HUES6 (cell line): Measurements from ENCODE around the gene PDPK1.

Experiments used
- H3K27ac ChIP-seq: 2 replicates; pipeline ENCODE4 v1.7.0; 2013; ENCODE audit warnings: low read depth, mild to moderate bottlenecking, low read length, inconsistent platforms
- H3K27me3 ChIP-seq: 2 replicates; pipeline ENCODE4 v1.6.1; 2013; ENCODE audit warnings: low read length; ENCODE audit not compliant: control insufficient read depth, insufficient read depth
- H3K36me3 ChIP-seq: 2 replicates; pipeline ENCODE4 v1.6.1; 2013; ENCODE audit warnings: low read length; ENCODE audit not compliant: control insufficient read depth, insufficient read depth
- H3K4me1 ChIP-seq: 2 replicates; pipeline ENCODE4 v1.6.1; 2013; ENCODE audit warnings: low read length; ENCODE audit not compliant: control insufficient read depth, insufficient read depth
- H3K4me3 ChIP-seq: 2 replicates; pipeline ENCODE4 v1.5.1; 2013; ENCODE audit warnings: low read depth, low read length
- H3K9ac ChIP-seq: one replicate; pipeline ENCODE4 v1.6.1; 2013; ENCODE audit warnings: mild to moderate bottlenecking, low read length
- H3K9me3 ChIP-seq: 2 replicates; pipeline ENCODE4 v1.6.1; 2013; ENCODE audit warnings: low read depth, low read length; ENCODE audit not compliant: control insufficient read depth, insufficient read depth

PDPK1 gene

GRCh38 chr16:2517954-2518605 is 19.7 kb upstream of the PDPK1 start:
- peaks cover 15% of the 10 kb centered on the region for H3K4me1 ChIP-seq
- no peak overlapping the region for H3K27ac ChIP-seq
- no peak overlapping the region for H3K9ac ChIP-seq
- H3K36me3 ChIP-seq = peaks cover 1% of the 10 kb centered on the region
- no peak overlapping the region for H3K4me3 ChIP-seq
- H3K9me3 ChIP-seq = no peaks in the 10 kb centered on the region
- H3K27me3 ChIP-seq = no peaks in the 10 kb centered on the region

- Histone ChIP-seq H3K36me3 (peaks cover 11% of the 10 kb centered on the region), H3K27me3 (no peaks in the 10 kb centered on the region), H3K4me3 (no peak overlapping the region), H3K9me3 (no peaks in the 10 kb centered on the region), H3K4me1 (peaks cover 13% of the 10 kb centered on the region), H3K27ac (no peak overlapping the region), H3K9ac (no peak overlapping the region)
Observed at GRCh38 chr16:2518823-2519710, 18.8 kb upstream of the PDPK1 start.

GRCh38 chr16:2519711-2520080 is 18.1 kb upstream of the PDPK1 start:
- peak overlapping the region; percentile 65 for H3K4me3 ChIP-seq
- no peak overlapping the region for H3K27ac ChIP-seq
- H3K4me1 ChIP-seq = peaks cover 13% of the 10 kb centered on the region
- no peaks in the 10 kb centered on the region for H3K27me3 ChIP-seq
- peak overlapping the region; percentile 17 for H3K9ac ChIP-seq
- peaks cover 17% of the 10 kb centered on the region for H3K36me3 ChIP-seq
- no peaks in the 10 kb centered on the region for H3K9me3 ChIP-seq

GRCh38 chr16:2520097-2520783 is 17.6 kb upstream of the PDPK1 start, which contains the start of gene AMDHD2:
TSS of gene AMDHD2 (plus strand) at chr16:2520371. CDS start at chr16:2520459, 88 bp downstream.
- H3K27me3 ChIP-seq = no peaks in the 10 kb centered on the region
- peak within 1 kb of the TSS; percentile 71 for H3K4me3 ChIP-seq
- H3K4me1 ChIP-seq = peaks cover 8% of the 10 kb centered on the region
- peaks cover 19% of the 10 kb centered on the region for H3K36me3 ChIP-seq
- no peaks in the 10 kb centered on the region for H3K9me3 ChIP-seq
- peak within 1 kb of the TSS; percentile 76 for H3K9ac ChIP-seq
- no peak within 1 kb of the TSS for H3K27ac ChIP-seq

GRCh38 chr16:2520784-2521531 is 16.9 kb upstream of the PDPK1 start:
- Histone ChIP-seq H3K9me3 (no peaks in the 10 kb centered on the region), H3K4me3 (peak overlapping the region; percentile 71), H3K36me3 (peaks cover 21% of the 10 kb centered on the region), H3K4me1 (peaks cover 2% of the 10 kb centered on the region; the same call in 1 of the 2 replicates), H3K27ac (no peak overlapping the region), H3K27me3 (no peaks in the 10 kb centered on the region), H3K9ac (peak overlapping the region; percentile 76)

- Histone ChIP-seq H3K9me3 (no peaks in the 10 kb centered on the region), H3K27me3 (no peaks in the 10 kb centered on the region), H3K4me3 (no peak overlapping the region), H3K36me3 (peaks cover 45% of the 10 kb centered on the region), H3K27ac (no peak overlapping the region), H3K9ac (no peak overlapping the region), H3K4me1 (peaks cover 2% of the 10 kb centered on the region; the same call in 1 of the 2 replicates)
Observed at GRCh38 chr16:2523801-2524231, 14.0 kb upstream of the PDPK1 start.

GRCh38 chr16:2524339-2524938 is 13.4 kb upstream of the PDPK1 start:
- Histone ChIP-seq H3K4me1 (peaks cover 2% of the 10 kb centered on the region; the same call in 1 of the 2 replicates), H3K27me3 (no peaks in the 10 kb centered on the region), H3K9me3 (no peaks in the 10 kb centered on the region), H3K36me3 (peaks cover 51% of the 10 kb centered on the region), H3K9ac (no peak overlapping the region), H3K27ac (no peak overlapping the region), H3K4me3 (no peak overlapping the region)

GRCh38 chr16:2526135-2526534 is 11.7 kb upstream of the PDPK1 start:
- Histone ChIP-seq H3K9me3 (no peaks in the 10 kb centered on the region), H3K27ac (no peak overlapping the region), H3K4me3 (no peak overlapping the region), H3K27me3 (no peaks in the 10 kb centered on the region), H3K9ac (no peak overlapping the region), H3K4me1 (peaks cover 5% of the 10 kb centered on the region), H3K36me3 (peaks cover 52% of the 10 kb centered on the region)

- H3K27ac ChIP-seq = no peak overlapping the region
- H3K36me3 ChIP-seq = peaks cover 52% of the 10 kb centered on the region
Observed at GRCh38 chr16:2527071-2527783, 10.6 kb upstream of the PDPK1 start.

GRCh38 chr16:2527784-2528100 is 10.1 kb upstream of the PDPK1 start:
- no peaks in the 10 kb centered on the region for H3K27me3 ChIP-seq
- H3K4me1 ChIP-seq = peaks cover 8% of the 10 kb centered on the region
- no peak overlapping the region for H3K27ac ChIP-seq
- H3K36me3 ChIP-seq = peaks cover 52% of the 10 kb centered on the region
- no peak overlapping the region for H3K9ac ChIP-seq
- H3K9me3 ChIP-seq = no peaks in the 10 kb centered on the region
- H3K4me3 ChIP-seq = no peak overlapping the region

More at GRCh38 chr16:2527071-2527783, 10.6 kb upstream of the PDPK1 start:
- Histone ChIP-seq H3K4me1 (peaks cover 8% of the 10 kb centered on the region), H3K4me3 (no peak overlapping the region), H3K9me3 (no peaks in the 10 kb centered on the region), H3K27me3 (no peaks in the 10 kb centered on the region), H3K9ac (no peak overlapping the region)
